Measurements from ENCODE around the gene C2CD2. TPM values are rescaled to one million over a fixed set of nuclear protein-coding genes. Genes with fewer than 3 reads are reported as not detected.

Gene C2CD2
- total and polyA plus RNA-seq, 2 of the 8 experiments (the other 6 are each of a cell fraction or from before 2014, with no cell fraction given): 10.4 to 13.0 TPM

DNA sequence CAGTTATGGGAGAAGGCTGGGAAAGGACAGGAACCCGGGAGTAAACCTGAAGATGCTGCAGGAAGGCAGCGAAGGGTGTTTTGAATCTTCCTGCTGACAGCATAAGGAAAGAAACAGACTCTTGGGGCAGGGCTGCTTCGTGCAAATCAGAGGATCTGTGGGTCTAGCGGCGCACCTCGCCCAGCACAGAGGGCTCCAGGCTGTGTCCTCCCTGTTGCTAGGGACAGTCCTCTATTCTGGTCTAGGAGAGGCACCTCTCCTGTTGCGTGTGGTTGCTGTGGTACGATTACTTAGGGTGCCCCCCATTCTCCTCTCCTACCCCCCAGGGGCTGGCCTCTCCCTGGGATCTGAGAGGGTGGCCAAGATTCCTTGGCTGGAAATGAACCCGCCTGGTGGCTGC lies 11.4 kb downstream of the C2CD2 start:
- Histone ChIP-seq H4K91ac (replicated peaks; ENCODE audit: insufficient read length, low read length) (no peak overlapping the region), H4K8ac (ENCODE audit: extremely low read depth, insufficient read depth, low read length) (no peak overlapping the region; the same call in 1 of the 2 replicates), H4K20me1 (replicated peaks in 1 of 2; ENCODE audit: control insufficient read depth in 1 of 2, insufficient read depth in 2 of 2, low read length in 2 of 2) (no peaks in the 10 kb centered on the region), H3K9ac (replicated peaks in 1 of 4; ENCODE audit: extremely low read depth in 1 of 4, low read depth in 3 of 4, low read length in 3 of 4) (no peak overlapping the region), H2BK120ac (replicated peaks; ENCODE audit: low read depth, low read length) (no peak overlapping the region), H3K14ac (ENCODE audit: insufficient read length) (no peak overlapping the region), H2AFZ (ENCODE audit: low read length) (no peak overlapping the region), H3K23me2 (ENCODE audit: low read depth, low read length) (no peaks in the 10 kb centered on the region), H3K4me3 (ENCODE audit: extremely low read depth in 1 of 4, insufficient read depth in 2 of 4, low read depth in 3 of 4, low read length in 4 of 4) (no peak overlapping the region), H3K4ac (replicated peaks; ENCODE audit: insufficient read length, low read depth, low read length) (no peak overlapping the region), H3K36me3 (ENCODE audit: control insufficient read depth in 2 of 4, insufficient read depth in 4 of 4, low read length in 3 of 4) (no peaks in the 10 kb centered on the region), H2BK20ac (ENCODE audit: low read length) (no peak overlapping the region), H3K79me2 (ENCODE audit: control insufficient read depth in 1 of 2, insufficient read depth in 2 of 2, low read length in 2 of 2) (peaks cover 0 to 9% of the 10 kb centered on the region in 2 experiments; a peak in 1 of 4 replicates), H3K18ac (ENCODE audit: extremely low read depth, low read length) (no peak overlapping the region), H2BK12ac (ENCODE audit: low read depth, low read length) (no peak overlapping the region), H3K4me1 (replicated peaks in 1 of 4; ENCODE audit: control insufficient read depth in 3 of 4, insufficient read depth in 4 of 4, low read length in 3 of 4) (peaks cover 0 to 6% (median 0%) of the 10 kb centered on the region in 4 experiments; a peak in 2 of 7 replicates), H2AK5ac (ENCODE audit: low read depth, low read length) (no peak overlapping the region), H3K4me2 (ENCODE audit: insufficient read depth in 1 of 2, low read depth in 2 of 2, low read length in 2 of 2) (no peak overlapping the region), H3K79me1 (ENCODE audit: low read depth, low read length) (no peaks in the 10 kb centered on the region), H3K27ac (ENCODE audit: low read depth, low read length) (no peak overlapping the region), H3K27me3 (replicated peaks in 1 of 4; ENCODE audit: control insufficient read depth in 3 of 4, extremely low read depth in 1 of 4, insufficient read depth in 3 of 4, low read length in 3 of 4) (no peaks in the 10 kb centered on the region), H2BK5ac (ENCODE audit: low read depth, low read length) (no peak overlapping the region), H3K56ac (replicated peaks; ENCODE audit: insufficient read length, low read depth, low read length) (no peak overlapping the region), H3K23ac (ENCODE audit: insufficient read length) (no peak overlapping the region), H4K5ac (ENCODE audit: insufficient read length, low read depth, low read length) (no peak overlapping the region), H2BK15ac (ENCODE audit: low read length) (no peak overlapping the region), H3K9me3 (ENCODE audit: insufficient read depth in 2 of 2, low read depth in 1 of 2, low read length in 1 of 2) (no peaks in the 10 kb centered on the region)
- DNase-seq (ENCODE audit: low read depth in 1 of 2, low spot score in 2 of 2) (no peak), FAIRE-seq (no peak)
- WGBS, 2 experiments (ENCODE audit: extremely low coverage in 1 of 2, insufficient coverage in 1 of 2, insufficient read length in 1 of 2, insufficient replicate concordance in 2 of 2, low coverage in 1 of 2, low lambda C conversion rate in 2 of 2, missing lambda C conversion rate in 1 of 2): 87% methylated on average over 7 of the region's 9 CpGs; no CpG with 5 or more reads in 1 of the 2 experiments
- POLR2A ChIA-PET (ENCODE audit: partially characterized antibody): no interaction called here
- CTCF ChIA-PET (ENCODE audit: partially characterized antibody): interaction anchor here (0.6 to 1.3 kb wide), 2 partner anchors 22 to 132 kb away, joined by 3 read pairs; no protein-coding TSS in a partner anchor
- no peak for TF ChIP-seq SAP30 (IDR thresholded peaks at IDR 0.05; ENCODE audit: insufficient read depth, insufficient replicate concordance, low read length)
- TF ChIP-seq BACH1 (IDR thresholded peaks at IDR 0.05; ENCODE audit: low read length): no peak
- TF ChIP-seq SP4 (IDR thresholded peaks at IDR 0.05; ENCODE audit: low read length): no peak
- no peak for TF ChIP-seq CBX5 (IDR thresholded peaks at IDR 0.05; ENCODE audit: low read depth, low read length)
- TF ChIP-seq BCL11A (IDR thresholded peaks at IDR 0.05; ENCODE audit: low read depth in 2 of 2, low read length in 2 of 2): no peak
- TF ChIP-seq ZNF274 (IDR thresholded peaks at IDR 0.05; ENCODE audit: borderline replicate concordance, extremely low read depth, low read length): no peak
- no peak for TF ChIP-seq NANOG (IDR thresholded peaks at IDR 0.05; ENCODE audit: insufficient read depth, low read depth, low read length, poor library complexity, severe bottlenecking)
- no peak for TF ChIP-seq SIN3A (conservative IDR thresholded peaks at IDR 0.05 in 1 of 2, IDR thresholded peaks at IDR 0.05 in 1 of 2; ENCODE audit: low read depth in 1 of 2, low read length in 2 of 2)
- TF ChIP-seq CHD1 (IDR thresholded peaks at IDR 0.05; ENCODE audit: low read depth, low read length): no peak
- TF ChIP-seq CREB1 (IDR thresholded peaks at IDR 0.05): no peak
- no peak for TF ChIP-seq TEAD4 (IDR thresholded peaks at IDR 0.05; ENCODE audit: low read depth, low read length)
- TF ChIP-seq, protein P1, sequence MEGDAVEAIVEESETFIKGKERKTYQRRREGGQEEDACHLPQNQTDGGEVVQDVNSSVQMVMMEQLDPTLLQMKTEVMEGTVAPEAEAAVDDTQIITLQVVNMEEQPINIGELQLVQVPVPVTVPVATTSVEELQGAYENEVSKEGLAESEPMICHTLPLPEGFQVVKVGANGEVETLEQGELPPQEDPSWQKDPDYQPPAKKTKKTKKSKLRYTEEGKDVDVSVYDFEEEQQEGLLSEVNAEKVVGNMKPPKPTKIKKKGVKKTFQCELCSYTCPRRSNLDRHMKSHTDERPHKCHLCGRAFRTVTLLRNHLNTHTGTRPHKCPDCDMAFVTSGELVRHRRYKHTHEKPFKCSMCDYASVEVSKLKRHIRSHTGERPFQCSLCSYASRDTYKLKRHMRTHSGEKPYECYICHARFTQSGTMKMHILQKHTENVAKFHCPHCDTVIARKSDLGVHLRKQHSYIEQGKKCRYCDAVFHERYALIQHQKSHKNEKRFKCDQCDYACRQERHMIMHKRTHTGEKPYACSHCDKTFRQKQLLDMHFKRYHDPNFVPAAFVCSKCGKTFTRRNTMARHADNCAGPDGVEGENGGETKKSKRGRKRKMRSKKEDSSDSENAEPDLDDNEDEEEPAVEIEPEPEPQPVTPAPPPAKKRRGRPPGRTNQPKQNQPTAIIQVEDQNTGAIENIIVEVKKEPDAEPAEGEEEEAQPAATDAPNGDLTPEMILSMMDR (IDR thresholded peaks at IDR 0.05; ENCODE audit: control extremely low read depth in 1 of 3, insufficient read depth in 1 of 3, low read depth in 1 of 3, low read length in 3 of 3): no peak
